NOMO-1 (cell line): ENCODE results near the gene MSH3.
A peak's percentile ranks its signal among the peaks of the same experiment; 100 is the strongest.
"Not testable (repeated sequence)": the region's sequence is repeated elsewhere in the genome, so short reads cannot be mapped to it uniquely, and the experiment has no call there.

ENCODE experiments used
- DNase-seq, 2 experiments: peaks; one replicate each; lab custom pipeline; 2025; ENCODE audit not compliant: unreplicated experiment in 2 of 2; lab: John Stamatoyannopoulos, UW

The MSH3 gene

GRCh38 chr5:80884086-80884813 is 229.8 kb downstream of the MSH3 start:
- no peak for DNase-seq

GRCh38 chr5:80884929-80885328 is 230.5 kb downstream of the MSH3 start:
- DNase-seq, result peak; percentile 33 to 66

GRCh38 chr5:80885396-80886000 is 231.0 kb downstream of the MSH3 start:
- DNase-seq, result no peak

GRCh38 chr5:80894083-80894482 is 239.6 kb downstream of the MSH3 start:
- no peak for DNase-seq

GRCh38 chr5:80895523-80895922 is 241.1 kb downstream of the MSH3 start:
- no peak for DNase-seq

GRCh38 chr5:80902624-80903023 is 248.2 kb downstream of the MSH3 start:
- DNase-seq, result not testable (repeated sequence)

- peak; percentile 23 to 63 for DNase-seq
Observed at GRCh38 chr5:80904533-80905187, 250.2 kb downstream of the MSH3 start.

GRCh38 chr5:80905405-80905804 is 251.0 kb downstream of the MSH3 start:
- no peak for DNase-seq

GRCh38 chr5:80912479-80912878 is 258.0 kb downstream of the MSH3 start:
- DNase-seq, result no peak

GRCh38 chr5:80915716-80916115 is 261.3 kb downstream of the MSH3 start:
- DNase-seq, result no peak

GRCh38 chr5:80916676-80917075 is 262.2 kb downstream of the MSH3 start:
- no peak for DNase-seq

- no peak for DNase-seq
Observed at GRCh38 chr5:80917631-80918030, 263.2 kb downstream of the MSH3 start.

GRCh38 chr5:80919678-80920196 is 265.3 kb downstream of the MSH3 start:
- DNase-seq, result no peak

GRCh38 chr5:80920333-80920732 is 265.9 kb downstream of the MSH3 start:
- DNase-seq, result no peak

GRCh38 chr5:80921026-80921425 is 266.6 kb downstream of the MSH3 start:
- no peak for DNase-seq

- DNase-seq, result peak; percentile 11 to 58
Observed at GRCh38 chr5:80925931-80926330, 271.5 kb downstream of the MSH3 start.
